IPS-NIHi7 (cell line): ENCODE results near the gene SPC25.

Source experiments
- DNase-seq: peaks from one replicate; pipeline ENCODE4 v3.0.0; 2012; ENCODE audit warnings: mixed read lengths; ENCODE audit errors: extremely low spot score

SPC25 gene

DNA sequence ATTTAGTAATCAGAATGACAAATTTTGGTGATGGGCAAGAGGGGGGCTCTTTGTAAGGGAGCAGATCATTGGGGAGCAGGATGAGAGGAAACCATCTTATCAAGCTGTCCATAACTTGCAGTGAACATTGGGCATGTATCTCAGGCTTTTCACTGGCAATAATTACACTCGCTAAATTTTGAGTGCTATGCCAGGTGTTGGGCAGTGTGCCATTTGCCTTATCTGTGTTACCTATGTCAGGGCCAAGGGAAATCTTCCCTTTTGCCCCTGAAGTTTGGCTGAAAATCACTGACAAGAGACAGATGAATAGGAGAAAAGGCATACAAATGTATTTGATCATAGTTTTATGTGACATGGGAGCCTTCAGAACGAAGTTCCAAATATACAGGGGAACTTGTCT, 48.8 kb downstream of the SPC25 start:
- no peak for DNase-seq

DNA sequence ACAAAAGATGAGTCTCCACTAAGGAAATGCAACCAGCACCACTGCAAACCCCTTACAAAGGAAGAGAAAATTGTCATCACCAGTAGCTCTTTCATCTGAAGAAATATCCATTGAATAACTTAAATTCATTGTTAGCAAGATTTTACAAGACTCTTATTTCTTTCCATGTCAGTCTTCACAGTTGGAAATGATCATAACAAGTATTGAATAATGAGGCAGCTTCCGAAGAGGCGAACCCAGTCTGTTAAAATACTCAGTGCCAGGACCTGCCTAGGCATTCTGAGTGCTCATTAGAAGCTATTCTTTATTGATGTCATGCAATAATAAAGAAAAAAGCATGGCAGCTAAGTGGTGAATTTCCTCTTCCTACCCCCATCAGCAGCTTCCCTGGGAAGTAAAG, 54.3 kb downstream of the SPC25 start:
- DNase-seq = no peak

DNA sequence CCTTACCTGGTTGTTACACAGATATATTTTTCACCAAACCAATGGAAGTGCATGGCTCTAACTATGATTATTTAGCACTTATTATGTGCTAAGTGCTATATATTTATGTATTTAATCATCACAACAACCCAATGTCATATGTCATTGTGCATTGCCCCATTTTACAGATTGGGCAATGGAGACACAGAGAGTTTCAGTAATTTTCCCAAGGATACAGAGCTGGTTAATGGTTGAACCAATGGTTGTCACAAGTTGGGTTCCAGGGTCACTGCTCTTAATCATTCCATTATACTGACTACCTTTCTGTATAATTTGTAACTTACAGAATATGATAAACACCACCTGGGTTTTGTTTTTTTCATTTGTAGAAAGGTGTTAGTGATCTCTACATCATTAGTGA, 58.6 kb downstream of the SPC25 start:
- DNase-seq = no peak

DNA sequence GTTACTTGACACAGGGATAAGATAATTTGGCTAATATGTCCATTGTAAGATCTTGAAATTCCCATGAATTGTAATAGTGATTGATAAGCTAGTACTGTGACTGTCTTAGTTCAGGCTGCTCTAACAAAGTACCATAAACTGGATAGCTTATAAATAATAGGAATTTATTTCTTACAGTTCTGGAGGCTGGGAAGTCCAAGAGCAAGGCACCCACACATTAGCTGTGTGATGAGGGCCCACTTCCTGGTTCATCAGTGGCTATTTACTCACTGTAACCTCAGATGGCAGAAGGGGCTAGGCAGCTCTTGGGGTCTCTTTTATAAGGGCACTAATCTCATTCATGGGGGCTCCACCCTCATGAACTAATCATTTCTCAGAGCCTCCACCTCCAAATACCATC, 59.3 kb downstream of the SPC25 start:
- DNase-seq = no peak

DNA sequence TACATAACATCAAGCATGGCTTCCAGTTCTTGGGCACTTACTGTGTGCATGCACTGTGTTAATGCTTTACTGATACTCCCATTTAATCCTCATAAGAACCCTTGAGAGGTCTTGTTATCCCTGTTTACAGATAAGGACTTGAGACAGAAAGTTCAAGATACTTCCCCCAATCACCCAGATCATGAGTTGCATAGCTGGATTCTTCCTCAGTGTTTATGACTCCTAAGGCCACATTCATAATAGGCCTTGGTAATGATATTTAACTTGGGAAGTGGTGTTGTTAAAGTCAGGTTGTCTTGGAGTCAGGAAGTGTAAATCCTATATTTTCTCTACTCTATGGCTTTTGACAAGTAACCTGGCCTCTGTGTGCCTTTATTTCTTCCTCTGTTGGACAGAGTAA, 65.1 kb downstream of the SPC25 start:
- no peak for DNase-seq

DNA sequence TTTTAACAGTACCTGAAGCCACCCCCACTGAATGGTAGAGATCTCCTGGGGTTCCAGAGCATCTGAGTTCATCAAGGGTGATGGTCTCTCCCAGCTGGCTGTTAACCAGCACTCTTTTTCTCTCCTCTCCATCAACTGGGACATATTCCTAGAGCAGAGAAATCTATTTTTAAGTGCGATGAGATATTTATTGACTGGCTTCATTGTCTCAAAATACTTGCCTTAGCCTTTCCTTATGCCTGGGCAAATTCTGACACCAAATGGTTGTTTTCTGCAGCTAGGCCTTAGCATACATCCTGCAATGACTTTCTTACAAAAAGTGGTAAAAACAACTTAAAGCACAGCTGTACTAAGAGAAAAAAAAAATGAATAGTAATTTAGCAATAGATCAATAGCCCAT, 68.2 kb downstream of the SPC25 start:
- DNase-seq = no peak

DNA sequence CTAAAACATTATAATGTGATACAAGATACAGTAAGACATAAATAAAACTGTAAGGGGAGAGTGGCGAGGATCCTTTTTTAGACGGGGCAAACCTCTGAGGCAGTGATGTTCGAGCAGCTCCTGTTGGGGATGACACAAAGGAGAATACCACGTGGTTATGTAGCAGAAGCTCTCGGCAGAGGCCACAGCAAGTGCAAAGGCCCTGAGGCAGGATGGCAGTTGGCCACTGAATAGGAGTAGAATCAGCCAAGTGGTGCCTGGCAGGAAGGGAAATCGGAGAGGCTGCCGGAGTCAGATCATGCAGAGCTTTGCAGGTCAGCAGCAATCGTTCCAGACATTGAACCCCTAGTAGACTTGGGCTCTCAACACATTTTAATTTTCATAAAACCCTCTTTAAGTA, 68.7 kb downstream of the SPC25 start:
- no peak for DNase-seq
